Peyer's patch (tissue), 4 donors: ENCODE data around the gene KLHL41. TPM values are rescaled to one million over a fixed set of nuclear protein-coding genes. Genes with fewer than 3 reads are reported as not detected.
"Not testable (repeated sequence)": the region's sequence is repeated elsewhere in the genome, so short reads cannot be mapped to it uniquely, and the experiment has no call there.

ENCODE experiments used
- DNase-seq, 3 donors: peaks; one replicate each; pipeline ENCODE4 v3.0.0-alpha.2; 2017 to 2019
- H3K27ac ChIP-seq, 4 donors: fragments of 200-600 bp; sonication (generic); one replicate each; pipeline ENCODE4 v1.5.1; 2016 to 2019
- H3K27me3 ChIP-seq, 2 donors: fragments of 200-600 bp; sonication (generic); one replicate each; pipeline ENCODE4 v1.5.1; 2019
- H3K36me3 ChIP-seq, 3 donors: fragments of 200-600 bp; sonication (generic); one replicate each; pipeline ENCODE4 v1.5.1; 2016 to 2019
- H3K4me1 ChIP-seq, 4 donors: fragments of 200-600 bp; sonication (generic); one replicate each; pipeline ENCODE4 v1.5.1; 2016 to 2019
- H3K4me3 ChIP-seq, 4 donors: fragments of 200-600 bp; sonication (generic); 1 replicate in 3 of 4; 2 replicates in 1 of 4; pipeline ENCODE4 v1.5.1; 2016 to 2019; ENCODE audit warnings: mild to moderate bottlenecking in 1 of 4
- H3K9me3 ChIP-seq, 4 donors: fragments of 200-600 bp; sonication (generic); one replicate each; pipeline ENCODE4 v1.5.1; 2016 to 2019; ENCODE audit warnings: mild to moderate bottlenecking in 1 of 4
- POLR2A ChIP-seq, 2 donors: fragments of 450-650 bp; IDR thresholded peaks; one replicate each; pipeline ENCODE4 v1.5.1; 2017; ENCODE audit warnings: antibody characterized with exemption in 2 of 2, mild to moderate bottlenecking in 2 of 2, moderate library complexity in 2 of 2
- total RNA-seq, 4 donors: library from RNA; depleted of rRNA; stranded (reverse); fragments of >200 nt; gene quantifications; one replicate each; pipeline ENCODE4 v1.1.0, GENCODE V29; 2016
- TF ChIP-seq, protein P1 (sequence below), 6 experiments: fragments of 450-650 bp in 4 of 6; fragments of 200-600 bp in 2 of 6; sonication (generic) in 1 of 6; IDR thresholded peaks; one replicate each; pipeline ENCODE4 v1.5.1; 2017 to 2019; ENCODE audit warnings: antibody characterized with exemption in 6 of 6, mild to moderate bottlenecking in 3 of 6, moderate library complexity in 1 of 6

Gene KLHL41
- total RNA-seq, 4 donors from 2014 or later = 0.67 TPM; not detected in 3

GRCh38 chr2:169509955-169510354, 453 bp downstream of the KLHL41 start:
- no peak for TF ChIP-seq POLR2A (IDR thresholded peaks at IDR 0.05)
- TF ChIP-seq, protein P1, sequence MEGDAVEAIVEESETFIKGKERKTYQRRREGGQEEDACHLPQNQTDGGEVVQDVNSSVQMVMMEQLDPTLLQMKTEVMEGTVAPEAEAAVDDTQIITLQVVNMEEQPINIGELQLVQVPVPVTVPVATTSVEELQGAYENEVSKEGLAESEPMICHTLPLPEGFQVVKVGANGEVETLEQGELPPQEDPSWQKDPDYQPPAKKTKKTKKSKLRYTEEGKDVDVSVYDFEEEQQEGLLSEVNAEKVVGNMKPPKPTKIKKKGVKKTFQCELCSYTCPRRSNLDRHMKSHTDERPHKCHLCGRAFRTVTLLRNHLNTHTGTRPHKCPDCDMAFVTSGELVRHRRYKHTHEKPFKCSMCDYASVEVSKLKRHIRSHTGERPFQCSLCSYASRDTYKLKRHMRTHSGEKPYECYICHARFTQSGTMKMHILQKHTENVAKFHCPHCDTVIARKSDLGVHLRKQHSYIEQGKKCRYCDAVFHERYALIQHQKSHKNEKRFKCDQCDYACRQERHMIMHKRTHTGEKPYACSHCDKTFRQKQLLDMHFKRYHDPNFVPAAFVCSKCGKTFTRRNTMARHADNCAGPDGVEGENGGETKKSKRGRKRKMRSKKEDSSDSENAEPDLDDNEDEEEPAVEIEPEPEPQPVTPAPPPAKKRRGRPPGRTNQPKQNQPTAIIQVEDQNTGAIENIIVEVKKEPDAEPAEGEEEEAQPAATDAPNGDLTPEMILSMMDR (IDR thresholded peaks at IDR 0.05) = no peak
- H3K36me3 ChIP-seq = no peaks in the 10 kb centered on the region
- no peaks in the 10 kb centered on the region for H3K27me3 ChIP-seq
- H3K9me3 ChIP-seq = no peaks in the 10 kb centered on the region
- H3K27ac ChIP-seq = no peak overlapping the region
- DNase-seq = no peak
- H3K4me1 ChIP-seq = no peaks in the 10 kb centered on the region
- H3K4me3 ChIP-seq = no peak overlapping the region

DNA sequence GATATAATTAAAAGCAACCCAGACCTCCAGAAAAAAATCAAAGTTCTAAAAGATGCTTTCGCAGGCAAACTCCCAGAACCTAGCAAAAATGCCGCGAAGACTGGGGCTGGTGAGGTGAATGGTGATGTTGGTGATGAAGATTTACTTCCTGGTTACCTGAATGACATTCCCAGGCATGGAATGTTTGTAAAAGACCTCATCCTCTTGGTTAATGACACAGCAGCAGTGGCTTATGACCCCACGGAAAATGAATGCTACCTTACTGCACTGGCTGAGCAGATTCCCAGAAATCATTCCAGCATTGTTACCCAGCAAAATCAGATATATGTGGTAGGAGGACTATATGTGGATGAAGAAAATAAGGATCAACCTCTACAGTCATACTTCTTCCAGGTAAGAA, 994 bp downstream of the KLHL41 start:
- DNase-seq = no peak
- Histone ChIP-seq H3K27ac (no peak overlapping the region), H3K4me3 (no peak overlapping the region), H3K4me1 (no peaks in the 10 kb centered on the region), H3K36me3 (no peaks in the 10 kb centered on the region), H3K27me3 (no peaks in the 10 kb centered on the region), H3K9me3 (no peaks in the 10 kb centered on the region)
- no peak for TF ChIP-seq POLR2A (IDR thresholded peaks at IDR 0.05)
- TF ChIP-seq, protein P1 (IDR thresholded peaks at IDR 0.05) = no peak

GRCh38 chr2:169511818-169512217, 2.3 kb downstream of the KLHL41 start:
- H3K9me3 ChIP-seq = no peaks in the 10 kb centered on the region
- no peak for DNase-seq
- TF ChIP-seq, protein P1 (IDR thresholded peaks at IDR 0.05) = no peak
- TF ChIP-seq POLR2A (IDR thresholded peaks at IDR 0.05) = no peak
- H3K27me3 ChIP-seq = no peaks in the 10 kb centered on the region
- H3K4me1 ChIP-seq = no peaks in the 10 kb centered on the region
- no peak overlapping the region for H3K4me3 ChIP-seq
- no peak overlapping the region for H3K27ac ChIP-seq
- no peaks in the 10 kb centered on the region for H3K36me3 ChIP-seq

DNA sequence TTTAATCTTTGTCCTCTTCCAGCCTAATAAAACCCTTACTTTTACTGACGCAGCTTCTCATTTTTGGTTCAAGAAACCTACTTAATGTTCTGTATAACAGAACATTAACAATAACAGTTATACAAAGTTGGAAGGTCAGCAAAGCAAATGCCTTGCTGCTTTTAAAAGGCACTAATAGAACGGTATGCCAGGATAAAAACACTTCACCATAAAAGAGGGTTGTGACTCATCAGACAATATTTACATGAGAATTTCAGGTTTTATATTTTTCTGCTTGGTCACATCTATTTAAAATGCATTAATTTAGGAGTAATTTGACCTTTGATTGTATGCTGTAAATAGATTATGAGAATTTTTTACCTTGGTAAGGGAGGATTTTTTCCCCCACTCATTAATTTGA, 3.0 kb downstream of the KLHL41 start:
- Histone ChIP-seq H3K27ac (no peak overlapping the region), H3K4me3 (no peak overlapping the region), H3K4me1 (no peaks in the 10 kb centered on the region), H3K9me3 (no peaks in the 10 kb centered on the region), H3K36me3 (no peaks in the 10 kb centered on the region), H3K27me3 (no peaks in the 10 kb centered on the region)
- TF ChIP-seq, protein P1 (IDR thresholded peaks at IDR 0.05) = no peak
- no peak for TF ChIP-seq POLR2A (IDR thresholded peaks at IDR 0.05)
- DNase-seq = no peak

- Histone ChIP-seq H3K4me3 (no peak overlapping the region), H3K9me3 (no peaks in the 10 kb centered on the region), H3K27ac (no peak overlapping the region), H3K36me3 (no peaks in the 10 kb centered on the region), H3K4me1 (no peaks in the 10 kb centered on the region), H3K27me3 (no peaks in the 10 kb centered on the region)
- no peak for TF ChIP-seq POLR2A (IDR thresholded peaks at IDR 0.05)
- TF ChIP-seq, protein P1 (IDR thresholded peaks at IDR 0.05) = no peak
- DNase-seq = no peak
Measured at GRCh38 chr2:169513094-169513493, 3.6 kb downstream of the KLHL41 start.

DNA sequence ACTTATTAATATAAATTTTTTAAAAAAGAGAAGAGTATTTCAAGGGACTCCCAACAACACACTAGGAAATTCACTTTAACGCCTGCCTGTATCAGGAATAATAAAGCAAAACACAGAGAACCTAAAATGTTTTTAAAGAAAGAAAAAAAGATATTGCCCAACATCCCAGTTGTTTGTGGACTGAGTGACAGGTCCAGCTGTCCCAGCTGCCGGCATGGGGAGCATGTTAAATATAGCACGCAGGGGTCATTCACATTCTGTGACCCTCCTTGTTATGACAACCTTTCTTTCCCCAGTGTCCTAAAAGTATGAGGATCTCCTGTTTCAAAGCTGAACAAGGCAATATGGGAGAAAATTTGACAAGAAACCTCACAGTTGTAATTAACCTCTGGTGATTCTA, 4.4 kb downstream of the KLHL41 start:
- H3K4me3 ChIP-seq = no peak overlapping the region
- no peak overlapping the region for H3K27ac ChIP-seq
- no peaks in the 10 kb centered on the region for H3K4me1 ChIP-seq
- H3K9me3 ChIP-seq = no peaks in the 10 kb centered on the region
- no peak for TF ChIP-seq POLR2A (IDR thresholded peaks at IDR 0.05)
- TF ChIP-seq, protein P1 (IDR thresholded peaks at IDR 0.05) = no peak
- H3K27me3 ChIP-seq = no peaks in the 10 kb centered on the region
- no peaks in the 10 kb centered on the region for H3K36me3 ChIP-seq
- DNase-seq = no peak

- H3K9me3 ChIP-seq, H3K4me3 ChIP-seq, H3K27me3 ChIP-seq, DNase-seq, H3K27ac ChIP-seq, H3K36me3 ChIP-seq, H3K4me1 ChIP-seq: not testable (repeated sequence)
Measured at GRCh38 chr2:169514758-169515157, 5.3 kb downstream of the KLHL41 start.

DNA sequence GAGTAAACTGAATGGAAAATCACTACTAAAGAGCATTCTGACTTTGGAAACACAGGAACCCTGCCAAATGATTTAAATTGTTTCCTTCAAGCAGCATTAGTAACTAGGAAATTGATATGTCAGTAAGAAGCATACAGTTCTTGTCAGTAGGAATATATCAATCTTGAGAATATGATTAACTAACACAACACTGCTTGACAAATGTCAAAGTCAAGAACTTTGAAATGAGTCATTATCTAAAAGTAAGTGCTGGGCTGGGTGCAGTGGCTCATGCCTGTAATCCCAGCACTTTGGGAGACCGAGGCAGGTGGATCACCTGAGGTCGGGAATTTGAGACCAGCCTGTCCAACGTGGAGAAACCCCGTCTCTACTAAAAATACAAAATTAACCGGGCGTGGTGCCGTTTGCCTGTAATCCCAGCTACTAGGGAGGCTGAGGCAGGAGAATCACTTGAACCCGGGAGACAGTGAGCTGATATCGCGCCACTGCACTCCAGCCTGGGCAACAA, 7.0 kb downstream of the KLHL41 start:
- not testable (repeated sequence) for H3K9me3 ChIP-seq, DNase-seq, H3K36me3 ChIP-seq, H3K4me1 ChIP-seq, H3K4me3 ChIP-seq, H3K27ac ChIP-seq, H3K27me3 ChIP-seq
